Upper lobe of right lung (tissue), 1 donor: ENCODE data around the gene ALG1. TPM values are rescaled to one million over a fixed set of nuclear protein-coding genes. Genes with fewer than 3 reads are reported as not detected.

Experiments
- ATAC-seq: fragments of 200-7000 bp; cut with Tn5 transposase; one replicate; pipeline ENCODE4 v1.9.1; 2020; ENCODE audit warnings: mild to moderate bottlenecking, moderate library complexity
- DNase-seq: peaks from one replicate; pipeline ENCODE4 v3.0.0-alpha.2; 2020
- H3K27ac ChIP-seq: fragments of 200-600 bp; one replicate; pipeline ENCODE4 v1.8.0; 2022
- H3K27me3 ChIP-seq: fragments of 200-600 bp; one replicate; pipeline ENCODE4 v1.8.0; 2022; ENCODE audit warnings: mild to moderate bottlenecking
- H3K36me3 ChIP-seq: fragments of 200-600 bp; one replicate; pipeline ENCODE4 v1.8.0; 2022
- H3K4me1 ChIP-seq: fragments of 200-600 bp; one replicate; pipeline ENCODE4 v1.8.0; 2022
- H3K4me3 ChIP-seq: fragments of 200-600 bp; one replicate; pipeline ENCODE4 v1.8.0; 2022; ENCODE audit warnings: mild to moderate bottlenecking
- H3K9me3 ChIP-seq: fragments of 200-600 bp; one replicate; pipeline ENCODE4 v1.8.0; 2022
- CTCF ChIP-seq: fragments of 200-600 bp; IDR thresholded peaks from one replicate; pipeline ENCODE4 v1.8.0; 2022; ENCODE audit warnings: antibody characterized with exemption
- intact Hi-C: fragments of 100-400 bp; cut with DNase I; formaldehyde crosslinking; loops from one replicate; pipeline ENCODE4 v1.11.0; 2022
- total RNA-seq: library from RNA; stranded (reverse); fragmentation: NEBNext Ultra II Directional; extraction: Animal tissue kit (Norgen Biotek cat#: 25700); gene quantifications from one replicate; pipeline ENCODE4 v1.2.1, GENCODE V29; 2021
- donor health status: DM: no; HTN: yes; CAD: no; lungs with severe emphysema.

Gene ALG1
- total RNA-seq, 1 donor from 2014 or later = 26.4 TPM

- H3K27me3 ChIP-seq = no peaks in the 10 kb centered on the region
- DNase-seq = no peak
- H3K27ac ChIP-seq = no peak overlapping the region
- H3K4me1 ChIP-seq = peaks cover 13% of the 10 kb centered on the region
- no peak for ATAC-seq
- no peak for TF ChIP-seq CTCF
- no peaks in the 10 kb centered on the region for H3K36me3 ChIP-seq
- intact Hi-C loops = no loop called here
- peak overlapping the region; percentile 65 for H3K4me3 ChIP-seq
- no peaks in the 10 kb centered on the region for H3K9me3 ChIP-seq
Measured at GRCh38 chr16:5032748-5033167, 38.9 kb upstream of the ALG1 start.

- Histone ChIP-seq H3K27ac (peak within 1 kb of the TSS; percentile 52), H3K27me3 (no peaks in the 10 kb centered on the region), H3K4me1 (peaks cover 13% of the 10 kb centered on the region), H3K36me3 (no peaks in the 10 kb centered on the region), H3K4me3 (peak within 1 kb of the TSS; percentile 65), H3K9me3 (no peaks in the 10 kb centered on the region)
- no peak for TF ChIP-seq CTCF
- DNase-seq (peak; percentile 95), ATAC-seq (peak; percentile 94)
- intact Hi-C loops = no loop called here
Measured at GRCh38 chr16:5033256-5034166, 38.1 kb upstream of the ALG1 start, which contains the start of gene NAGPA. TSS of gene NAGPA (minus strand) at chr16:5033935. CDS start at chr16:5033914, 21 bp downstream.

- ATAC-seq = no peak
- intact Hi-C loops = no loop called here
- TF ChIP-seq CTCF = no peak
Measured at GRCh38 chr16:5034167-5034523, 37.5 kb upstream of the ALG1 start.

GRCh38 chr16:5035909-5036227 is 35.8 kb upstream of the ALG1 start:
- Histone ChIP-seq H3K9me3 (no peaks in the 10 kb centered on the region), H3K27ac (no peak overlapping the region), H3K4me1 (peaks cover 13% of the 10 kb centered on the region), H3K4me3 (no peak overlapping the region), H3K27me3 (no peaks in the 10 kb centered on the region), H3K36me3 (no peaks in the 10 kb centered on the region)
- TF ChIP-seq CTCF = no peak
- intact Hi-C loops = no loop called here
- no peak for DNase-seq
- ATAC-seq = no peak

More at GRCh38 chr16:5034167-5034523, 37.5 kb upstream of the ALG1 start:
- peak overlapping the region; percentile 52 for H3K27ac ChIP-seq
- peaks cover 13% of the 10 kb centered on the region for H3K4me1 ChIP-seq
- DNase-seq = no peak
- peak overlapping the region; percentile 65 for H3K4me3 ChIP-seq
- no peaks in the 10 kb centered on the region for H3K36me3 ChIP-seq
- H3K9me3 ChIP-seq = no peaks in the 10 kb centered on the region
- no peaks in the 10 kb centered on the region for H3K27me3 ChIP-seq

- TF ChIP-seq CTCF = no peak
- DNase-seq (no peak), ATAC-seq (no peak)
- H3K9me3 ChIP-seq = no peaks in the 10 kb centered on the region
- H3K4me3 ChIP-seq = no peak overlapping the region
- no peak overlapping the region for H3K27ac ChIP-seq
- no peaks in the 10 kb centered on the region for H3K27me3 ChIP-seq
- peaks cover 13% of the 10 kb centered on the region for H3K4me1 ChIP-seq
- intact Hi-C loops = no loop called here
- no peaks in the 10 kb centered on the region for H3K36me3 ChIP-seq
Measured at GRCh38 chr16:5036228-5037156, 35.2 kb upstream of the ALG1 start.
